Eye (tissue), 1 donor: ENCODE data around the gene NR2F6.

Experiments
- DNase-seq: peaks from one replicate; pipeline ENCODE4 v3.0.0-alpha.2; 2015

NR2F6 gene

DNA sequence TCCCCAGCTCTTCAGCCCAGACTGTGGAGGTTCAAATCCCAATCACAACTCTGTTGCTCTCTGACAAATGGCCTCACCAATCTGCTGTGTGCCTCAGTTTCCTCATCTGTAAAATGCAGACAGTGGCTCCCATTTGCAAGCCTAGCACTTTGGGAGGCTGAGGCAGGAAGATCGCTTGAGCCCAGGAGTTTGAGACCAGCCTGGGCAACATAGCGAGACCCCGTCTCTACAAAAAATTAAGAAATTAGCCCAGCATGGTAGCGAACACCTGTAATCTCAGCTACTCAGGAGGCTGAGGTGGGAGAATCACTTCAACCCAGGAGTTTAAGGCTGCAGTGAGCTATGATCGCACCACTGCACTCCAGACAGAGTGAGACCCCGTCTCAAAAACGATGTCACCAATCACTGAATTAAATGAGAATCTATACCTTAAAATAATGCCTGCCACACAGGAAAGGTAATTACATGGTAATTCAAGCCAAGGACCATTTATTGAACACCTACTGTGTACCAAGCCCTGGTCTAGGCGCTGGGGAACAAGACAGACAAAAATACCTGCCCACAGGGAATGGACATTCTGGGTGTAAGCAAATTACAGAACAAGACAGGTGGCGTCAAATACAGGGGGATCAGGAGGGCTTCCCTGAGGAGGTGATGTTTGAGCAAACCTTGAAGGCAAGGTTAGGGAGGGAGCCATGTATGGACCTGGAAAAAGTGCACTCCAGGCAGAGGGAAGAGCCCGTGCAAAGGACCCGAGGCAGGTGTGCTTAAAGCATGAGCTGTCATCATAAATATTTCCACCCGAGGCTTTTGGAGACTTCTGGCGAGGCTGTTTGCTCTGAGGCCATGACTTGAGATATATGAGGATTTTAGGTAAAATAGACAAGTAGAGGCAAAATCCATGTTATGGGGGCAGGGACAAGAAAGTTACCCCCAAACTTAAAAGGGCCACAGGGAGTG, 7.7 kb downstream of the NR2F6 start:
- no peak for DNase-seq

- no peak for DNase-seq
These were observed 8.7 kb downstream of the NR2F6 start for GRCh38 chr19:17236811-17237543.

GRCh38 chr19:17235971-17236777, 9.5 kb downstream of the NR2F6 start:
- DNase-seq, result no peak

GRCh38 chr19:17235300-17235970, 10.3 kb downstream of the NR2F6 start:
- DNase-seq, result peak; percentile 86

DNA sequence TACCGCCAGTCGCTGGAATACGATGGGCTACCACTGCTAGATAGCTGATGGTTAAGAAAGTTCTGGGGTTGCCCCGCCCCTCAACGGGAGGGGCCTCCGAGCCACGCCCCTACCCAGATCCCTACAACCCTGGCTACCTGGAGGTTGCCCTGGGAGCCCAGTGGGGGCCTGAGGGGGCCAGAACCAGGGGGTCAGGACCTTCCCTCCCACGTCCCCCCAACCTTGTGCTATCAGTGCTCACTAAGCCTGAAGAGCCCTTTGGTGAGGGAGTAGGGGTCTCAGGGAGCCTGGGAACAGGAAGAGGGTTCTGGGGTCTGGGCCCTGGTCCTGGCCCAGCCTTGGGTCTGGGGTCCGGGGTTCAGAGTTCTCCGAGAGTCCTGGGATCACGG, 10.8 kb downstream of the NR2F6 start:
- peak; percentile 56 for DNase-seq

DNA sequence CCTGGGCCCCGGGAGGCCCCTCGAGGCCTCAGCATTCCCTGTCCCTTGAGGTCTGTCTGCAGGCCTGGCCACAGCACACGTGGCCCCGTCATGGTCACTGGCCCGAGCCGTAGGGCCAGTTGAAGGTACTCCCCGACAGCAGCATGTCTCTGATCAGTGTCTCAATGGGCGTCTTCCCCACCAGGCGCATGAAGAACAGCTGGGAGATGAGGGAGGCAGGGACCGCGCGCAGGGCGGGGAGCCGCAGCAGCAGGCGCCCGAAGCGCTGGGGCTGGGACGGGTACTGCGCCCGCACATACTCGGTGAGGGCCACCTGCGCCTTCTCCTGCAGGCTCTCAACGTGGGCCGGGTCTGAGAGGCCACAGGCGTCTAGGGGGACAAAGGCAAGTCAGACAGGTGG, 13.5 kb downstream of the NR2F6 start:
- DNase-seq, result no peak

GRCh38 chr19:17229890-17230289, 15.8 kb downstream of the NR2F6 start:
- DNase-seq, result no peak

DNA sequence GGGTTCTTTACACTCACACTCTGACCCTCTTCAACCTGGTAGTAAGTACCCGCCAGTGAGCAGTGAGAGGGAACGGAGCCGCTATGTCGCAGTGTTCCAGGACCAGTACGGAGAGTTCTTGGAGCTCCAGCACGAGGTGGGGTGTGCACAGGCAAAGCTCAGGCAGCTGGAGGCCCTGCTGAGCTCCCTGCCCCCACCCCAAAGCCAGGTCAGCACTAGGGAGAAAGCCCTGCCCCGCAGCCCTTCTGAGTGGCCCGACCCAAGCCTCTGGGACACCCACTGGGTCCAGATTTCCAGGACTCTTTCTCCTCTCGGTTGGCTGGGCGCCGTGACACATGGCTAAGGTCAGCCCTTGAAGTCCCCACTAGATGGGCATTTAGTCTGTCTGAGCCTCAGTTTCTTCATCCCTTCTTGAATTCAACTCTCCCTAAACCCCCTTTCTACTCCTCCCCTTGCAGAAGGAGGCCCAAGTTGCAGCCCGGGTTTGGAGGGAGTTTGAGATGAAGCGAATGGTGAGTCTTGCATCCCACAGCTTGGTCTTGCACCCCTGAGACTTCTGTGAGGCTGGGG, 17.8 kb downstream of the NR2F6 start:
- no peak for DNase-seq

GRCh38 chr19:17226002-17226933, 19.5 kb downstream of the NR2F6 start, which contains the start of gene OCEL1:
Gene OCEL1, plus strand, starts transcription at chr19:17226226. Its CDS starts 22 bp downstream, at chr19:17226248.
- peak; percentile 99 for DNase-seq

- no peak for DNase-seq
These were observed 20.7 kb downstream of the NR2F6 start for GRCh38 chr19:17225053-17225452.

DNA sequence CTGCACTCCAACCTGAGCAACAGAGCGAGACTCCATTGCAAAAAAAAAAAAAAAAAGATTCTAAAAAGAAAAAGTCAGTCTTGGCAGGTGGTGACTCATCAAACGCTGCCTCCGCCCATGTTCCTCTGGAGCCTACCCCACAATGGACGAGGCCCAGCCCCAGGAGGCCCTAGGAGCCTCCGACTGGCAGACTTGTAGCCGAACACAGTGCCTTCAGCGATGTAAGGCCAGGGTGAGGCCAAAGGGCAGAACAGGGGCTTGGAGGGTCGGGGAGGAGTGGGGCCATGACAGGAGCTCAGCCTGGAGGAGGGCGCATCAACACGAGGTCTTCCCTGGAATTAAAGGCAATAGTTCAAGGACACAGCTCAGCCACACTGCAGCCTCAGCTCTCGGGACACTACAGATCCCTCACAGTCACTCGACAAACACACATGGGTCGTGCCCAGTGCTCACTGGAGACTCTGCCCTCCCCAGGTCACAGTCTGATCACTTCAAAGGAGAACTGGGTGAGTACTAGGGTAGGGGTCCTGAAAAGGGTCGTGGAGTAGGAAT, 25.4 kb downstream of the NR2F6 start:
- no peak for DNase-seq

- DNase-seq, result no peak
These were observed 26.4 kb downstream of the NR2F6 start for GRCh38 chr19:17219286-17219685.

DNA sequence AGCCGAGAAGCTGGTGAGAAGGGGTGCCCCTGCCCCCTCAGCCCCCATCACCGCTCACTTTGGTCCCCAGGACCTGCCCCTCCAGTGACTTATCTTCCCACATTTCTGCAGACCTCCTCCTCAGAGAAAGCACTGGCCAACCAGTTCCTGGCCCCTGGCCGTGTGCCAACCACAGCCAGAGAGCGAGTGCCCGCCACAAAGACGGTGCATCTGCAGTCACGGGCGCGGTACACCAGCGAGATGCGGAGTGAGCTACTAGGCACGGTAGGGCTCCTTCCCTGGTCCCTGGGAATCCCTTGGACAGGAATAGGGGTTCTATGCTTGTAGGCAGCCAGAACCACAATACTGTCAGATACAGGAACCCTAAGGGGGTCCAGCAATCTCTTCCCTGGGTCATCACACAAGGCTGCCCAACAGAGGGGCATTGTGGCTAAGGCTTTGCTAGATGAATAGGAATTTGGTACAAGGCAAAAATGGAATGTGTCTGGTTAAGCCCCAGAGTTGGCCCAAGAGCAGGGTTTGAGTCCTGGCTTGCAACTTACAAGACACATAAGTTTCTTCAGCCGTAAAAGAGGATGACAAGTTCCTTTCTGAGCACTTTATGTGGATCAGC, 29.6 kb downstream of the NR2F6 start:
- DNase-seq, result no peak

GRCh38 chr19:17215127-17215971, 30.4 kb downstream of the NR2F6 start, which contains the start of gene USE1:
Gene USE1, plus strand, starts transcription at chr19:17215357. Its CDS starts 49 bp downstream, at chr19:17215406.
- DNase-seq, result peak; percentile 98

DNA sequence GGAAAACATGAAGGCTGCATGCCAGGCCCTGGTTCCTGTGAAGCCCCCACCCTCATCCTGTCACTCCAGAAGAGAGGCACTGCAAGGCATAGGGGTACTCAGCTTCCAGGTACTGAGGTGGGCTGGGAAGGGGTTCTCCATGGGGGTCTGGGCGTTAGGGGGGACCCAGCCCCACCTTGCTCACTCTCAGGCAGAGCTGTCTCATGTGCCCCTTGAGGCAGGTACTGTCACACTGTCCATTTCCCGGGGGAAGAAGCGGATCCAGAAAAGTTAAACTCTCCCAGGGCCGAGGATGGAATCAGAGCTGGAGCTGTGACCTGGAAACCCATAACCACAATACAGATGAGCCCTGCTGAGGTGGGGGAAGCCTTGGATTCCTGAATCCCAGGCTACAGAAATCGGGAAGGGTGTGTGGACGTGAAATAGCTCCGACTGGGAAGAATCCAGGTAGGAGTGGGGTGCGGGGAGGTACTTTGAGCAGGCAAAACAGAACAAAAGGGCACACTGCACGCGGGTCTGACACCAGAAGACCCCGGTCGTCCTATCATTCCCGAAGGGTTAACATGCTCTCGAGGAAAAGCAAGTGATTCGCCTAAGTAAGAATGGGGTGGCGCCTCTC, 31.1 kb downstream of the NR2F6 start:
- no peak for DNase-seq

GRCh38 chr19:17213334-17213733, 32.4 kb downstream of the NR2F6 start:
- no peak for DNase-seq

- DNase-seq, result no peak
These were observed 33.9 kb downstream of the NR2F6 start for GRCh38 chr19:17211547-17212446.
